Stimulated activated CD8-positive, alpha-beta memory T cell treated with anti-CD3 and anti-CD28 coated beads, Interleukin-15, amount 100 ng/mL, for 48 hours (primary cell): Measurements from ENCODE around the gene GRIK2.

Experiments used
- DNase-seq, 2 donors: peaks; one replicate each; pipeline ENCODE4 v3.0.0-alpha.2; 2020; ENCODE audit warnings: low read depth in 2 of 2

Gene GRIK2

DNA sequence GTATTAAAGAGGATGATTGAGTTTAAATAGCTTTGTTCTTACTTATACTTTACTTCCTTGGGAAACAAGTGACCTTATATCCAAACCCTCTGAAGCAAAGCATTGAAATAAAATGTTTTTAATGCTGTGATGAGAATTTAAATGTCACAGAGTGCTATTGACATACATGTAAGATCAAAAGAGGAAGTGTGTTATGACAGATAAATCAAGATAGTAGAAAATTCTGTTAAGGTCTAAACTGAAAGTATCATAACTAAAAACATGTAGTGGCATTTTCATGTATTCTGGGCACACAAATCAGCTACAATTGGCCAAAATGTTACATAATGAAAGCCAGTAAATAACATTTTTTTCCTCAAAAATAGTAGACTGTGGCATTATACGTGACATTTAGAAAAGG is 318.0 kb downstream of the GRIK2 start:
- no peak for DNase-seq

DNA sequence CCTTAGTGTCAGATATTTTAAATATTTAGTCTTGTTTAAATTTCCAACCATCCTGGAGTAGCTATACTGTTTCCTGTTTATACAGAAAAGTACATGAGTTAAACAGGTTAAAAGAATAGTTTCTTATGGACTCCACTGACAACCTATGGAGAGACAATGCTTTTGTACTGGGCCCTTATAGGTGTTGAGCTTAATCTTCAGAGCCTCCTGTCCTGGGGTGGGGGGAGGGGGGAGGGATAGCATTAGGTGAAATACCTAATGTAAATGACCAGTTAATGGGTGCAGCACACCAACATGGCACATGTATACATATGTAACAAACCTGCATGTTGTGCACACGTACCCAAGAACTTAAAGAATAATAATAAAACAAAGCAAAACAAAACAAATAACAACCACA is 322.9 kb downstream of the GRIK2 start:
- DNase-seq = no peak

DNA sequence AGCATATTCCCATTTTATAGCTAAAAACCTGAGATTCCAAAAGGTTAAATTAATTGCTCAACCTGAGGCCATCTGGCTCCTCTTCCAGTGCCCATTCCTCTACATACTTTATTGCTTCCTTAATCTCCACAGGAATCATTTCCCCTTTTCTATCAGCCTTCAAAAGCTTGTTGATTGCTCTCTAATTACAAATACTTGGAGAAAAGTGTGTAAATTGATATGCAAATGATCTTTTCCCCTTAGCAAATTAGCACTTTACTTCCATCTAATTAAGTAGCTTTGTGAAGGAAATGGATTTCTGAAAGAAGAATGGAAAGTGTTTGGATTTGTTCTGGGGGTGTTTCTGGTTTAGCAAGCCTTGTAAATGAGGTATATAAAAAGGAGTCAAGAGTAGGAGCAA is 323.3 kb downstream of the GRIK2 start:
- DNase-seq = no peak

DNA sequence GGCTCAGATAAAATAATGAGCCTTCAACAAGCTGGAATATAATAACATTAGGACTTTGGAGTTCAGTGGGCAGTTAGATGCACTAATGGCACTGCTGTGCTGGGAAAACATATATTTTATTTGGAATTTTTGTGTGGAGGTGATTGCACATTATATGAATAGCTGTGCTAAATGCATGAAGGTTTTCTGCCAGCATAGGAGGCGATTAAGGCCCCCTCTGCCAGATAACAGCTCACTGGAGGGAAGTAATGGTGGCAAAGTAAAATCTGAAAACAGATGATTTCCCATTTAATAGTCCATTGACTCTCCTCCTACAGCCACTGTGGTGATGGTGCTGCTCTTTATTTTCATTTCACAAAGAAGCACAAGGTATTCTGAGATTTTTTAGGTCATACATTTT is 326.0 kb downstream of the GRIK2 start:
- no peak for DNase-seq

DNA sequence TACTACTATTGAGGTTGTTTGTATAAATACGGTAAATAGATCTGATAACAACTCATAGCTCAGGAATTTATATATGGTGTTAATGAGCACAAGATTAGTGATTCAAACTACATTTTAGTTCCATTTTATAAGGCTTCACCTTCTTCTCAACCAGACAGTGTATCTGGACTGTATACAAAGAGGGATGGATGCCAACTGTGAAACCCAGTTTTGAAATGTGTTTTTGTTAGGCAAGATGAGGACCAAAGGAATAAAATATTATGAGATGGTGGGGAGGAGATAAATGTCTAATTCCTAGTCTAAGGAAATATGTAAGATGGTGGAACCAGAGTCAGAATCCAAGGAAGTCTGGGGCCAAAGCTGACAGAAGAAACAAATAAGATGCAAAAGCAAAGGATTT is 329.0 kb downstream of the GRIK2 start:
- no peak for DNase-seq

DNA sequence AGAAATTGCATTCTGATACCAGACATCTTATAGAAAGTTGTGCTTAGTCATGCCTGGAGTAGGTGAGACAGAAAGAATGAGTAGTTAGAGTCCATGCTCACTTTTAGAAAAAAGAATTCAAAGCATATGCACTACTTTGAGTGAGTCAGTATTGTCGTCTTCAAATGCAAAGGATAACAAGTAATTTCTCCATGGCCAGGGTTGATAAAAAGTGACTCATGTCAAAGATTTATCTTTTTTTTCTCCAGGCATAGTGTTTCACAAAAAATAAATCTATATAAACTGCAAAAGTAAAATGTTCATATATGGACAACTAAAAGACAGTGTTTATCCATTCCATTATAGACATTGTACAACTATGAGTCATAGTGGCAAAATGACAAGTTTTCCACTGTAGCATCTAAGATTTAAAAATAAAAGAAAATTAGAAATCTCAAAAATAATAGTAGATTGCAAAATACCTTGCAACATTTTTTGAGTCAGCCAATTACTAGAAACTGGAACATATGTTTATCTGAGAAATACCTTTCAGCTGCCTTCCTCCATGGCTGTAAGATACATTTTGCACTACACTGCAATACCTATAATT is 329.6 kb downstream of the GRIK2 start:
- no peak for DNase-seq

DNA sequence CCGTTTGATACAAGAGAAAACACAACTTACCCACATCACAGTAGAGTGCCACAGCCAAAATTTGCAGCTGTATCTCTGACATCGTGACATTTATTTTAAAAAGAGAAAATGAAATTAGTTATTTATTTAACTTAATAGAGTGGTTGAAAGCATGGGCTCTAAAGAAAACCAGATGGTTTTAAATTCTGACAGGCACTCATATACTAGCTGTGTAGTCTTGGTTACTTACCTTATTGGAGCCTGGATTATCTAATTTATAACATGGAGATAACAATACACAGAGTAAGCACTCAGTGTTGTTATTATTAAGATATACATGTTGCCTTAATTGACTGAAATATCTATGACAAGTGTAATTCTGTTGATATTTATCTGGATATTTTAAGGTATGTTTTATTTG is 334.9 kb downstream of the GRIK2 start:
- DNase-seq = no peak

DNA sequence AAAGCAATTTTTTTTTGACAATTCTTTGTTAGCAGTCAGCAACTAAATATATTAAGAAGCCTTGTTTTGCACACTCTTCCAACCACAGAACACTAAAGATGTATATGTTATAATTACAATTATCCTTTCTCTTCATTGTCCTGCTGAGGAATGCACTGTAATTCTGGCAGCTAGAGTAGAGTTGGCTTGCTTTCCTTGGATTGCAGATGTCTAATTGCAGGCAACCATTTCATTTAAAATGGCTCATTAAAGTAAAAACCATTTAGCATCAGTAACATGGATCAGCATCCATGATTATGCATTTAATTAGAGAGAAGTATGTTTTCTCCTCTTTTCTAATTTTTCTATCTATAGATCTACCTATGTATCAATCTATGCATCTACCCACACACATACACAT is 335.4 kb downstream of the GRIK2 start:
- DNase-seq = no peak

DNA sequence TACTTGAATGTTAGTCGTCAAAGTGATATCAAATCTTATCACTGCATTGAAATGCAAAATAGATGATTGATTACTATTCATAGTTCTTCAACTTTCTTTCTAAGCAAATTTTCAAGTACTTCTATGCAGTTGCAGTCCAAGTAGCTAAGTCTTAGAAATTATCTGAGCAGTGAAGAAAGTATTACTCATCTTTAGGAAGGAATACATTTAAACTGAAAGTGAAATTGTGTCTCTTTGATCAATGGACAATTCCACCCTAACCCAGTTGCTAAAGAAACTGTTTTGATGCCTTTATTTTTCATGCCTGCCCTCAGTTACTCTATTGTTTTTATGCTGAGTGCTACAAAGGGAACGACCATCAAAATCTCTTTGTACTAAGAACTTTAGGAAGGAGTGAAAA is 337.4 kb downstream of the GRIK2 start:
- no peak for DNase-seq

DNA sequence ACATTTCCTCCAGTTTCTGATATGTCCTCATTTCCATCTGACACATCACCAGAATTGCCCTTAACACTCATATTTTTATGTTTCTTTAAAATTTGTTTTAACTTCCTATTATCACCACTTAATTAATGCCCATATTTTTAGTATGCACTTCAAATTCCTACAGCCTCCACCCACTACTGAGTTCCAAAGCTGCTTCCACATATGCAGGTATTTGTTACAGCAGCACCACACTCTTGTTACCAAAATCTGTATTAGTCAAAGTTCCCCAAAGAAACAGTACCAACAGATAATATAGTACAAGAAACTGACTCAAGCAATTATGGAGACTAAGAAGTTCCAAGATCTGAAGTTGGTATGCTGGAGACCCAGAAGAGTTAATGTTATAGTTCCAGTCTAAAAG is 340.4 kb downstream of the GRIK2 start:
- DNase-seq = no peak

DNA sequence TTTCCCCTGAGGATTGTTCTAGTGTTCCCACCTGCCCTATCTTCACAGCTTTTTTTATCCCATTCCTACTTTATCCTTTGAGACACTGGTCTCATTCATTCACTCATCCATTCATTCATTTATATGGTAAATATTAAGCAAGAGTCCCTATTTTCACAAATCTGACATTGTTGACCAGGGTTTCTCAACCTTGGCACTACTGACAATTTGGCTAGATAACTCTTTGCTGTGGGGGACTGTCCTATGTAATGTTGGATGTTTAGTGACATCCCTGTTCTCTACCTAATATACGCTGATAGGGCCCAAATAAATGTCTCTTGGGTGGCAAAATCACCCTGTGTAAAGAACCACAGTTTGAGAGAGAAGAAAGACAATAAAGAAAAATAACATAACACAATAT is 345.0 kb downstream of the GRIK2 start:
- no peak for DNase-seq

DNA sequence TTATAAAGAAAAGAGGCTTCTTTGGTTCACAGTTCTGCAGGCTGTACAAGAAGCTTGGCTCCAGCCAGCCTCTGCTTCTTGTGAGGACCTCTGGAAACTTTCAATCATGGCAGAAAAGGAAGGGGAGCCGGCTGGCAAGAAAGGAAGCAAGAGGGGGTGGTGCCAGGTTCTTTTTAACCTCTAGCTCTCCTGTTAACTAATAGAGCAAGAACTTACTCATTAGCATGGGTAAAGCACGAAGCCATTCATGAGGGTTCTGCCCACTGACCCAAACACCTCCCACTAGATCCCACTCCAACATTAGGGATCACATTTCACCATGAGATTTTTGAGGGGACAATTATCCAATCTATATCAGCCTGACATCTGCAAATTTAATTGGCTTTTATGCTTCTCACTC is 347.1 kb downstream of the GRIK2 start:
- DNase-seq = no peak

DNA sequence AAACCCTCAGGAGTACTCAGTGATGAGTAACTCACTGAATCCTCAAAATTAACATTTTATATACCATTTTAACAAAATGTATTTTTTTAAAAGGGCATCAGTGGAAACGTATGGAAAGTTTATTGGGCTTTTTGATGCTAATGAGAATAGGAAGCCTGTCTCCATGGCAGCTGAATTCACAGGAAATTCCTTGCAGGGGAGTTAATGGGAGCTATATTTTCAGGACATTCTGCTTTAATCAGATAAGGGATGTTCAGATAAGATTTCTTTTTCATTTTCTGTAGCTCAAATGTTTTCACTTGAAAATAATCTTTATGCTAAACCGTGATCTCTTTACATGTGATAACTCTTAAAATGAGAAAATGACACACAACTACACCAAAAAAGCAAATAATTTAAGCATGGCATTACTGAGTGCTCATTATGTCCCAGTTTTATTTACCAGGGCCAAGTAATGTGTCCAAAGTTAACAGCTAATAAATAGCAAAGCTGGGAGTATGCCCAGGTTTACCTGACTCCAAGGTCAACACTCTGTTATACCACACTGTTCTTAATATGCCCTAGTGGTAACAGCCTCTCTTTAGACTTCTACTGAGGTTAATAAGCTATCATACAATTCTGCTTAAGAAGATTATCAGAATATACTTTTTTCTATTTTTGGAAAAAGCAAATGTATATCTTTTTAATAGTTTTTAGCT is 348.1 kb downstream of the GRIK2 start:
- DNase-seq = no peak

DNA sequence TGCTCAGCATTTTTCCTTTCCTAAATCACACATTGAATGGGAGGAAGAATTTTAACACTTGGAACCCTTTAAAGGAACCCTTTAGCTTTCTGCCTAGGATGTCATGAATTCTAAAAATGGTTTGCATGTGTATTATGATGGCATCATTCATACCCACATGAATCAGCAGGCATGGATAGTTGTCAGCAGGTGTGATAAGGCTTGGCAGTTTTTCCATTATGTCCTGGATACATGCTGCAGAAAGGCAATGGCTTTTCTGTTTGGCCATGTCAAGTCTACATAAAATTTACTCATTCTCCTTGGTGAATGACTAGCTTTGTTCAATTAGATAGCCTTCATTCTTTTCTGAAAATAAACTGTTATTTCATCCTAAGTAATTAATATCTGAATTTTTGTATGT is 353.7 kb downstream of the GRIK2 start:
- DNase-seq = no peak

DNA sequence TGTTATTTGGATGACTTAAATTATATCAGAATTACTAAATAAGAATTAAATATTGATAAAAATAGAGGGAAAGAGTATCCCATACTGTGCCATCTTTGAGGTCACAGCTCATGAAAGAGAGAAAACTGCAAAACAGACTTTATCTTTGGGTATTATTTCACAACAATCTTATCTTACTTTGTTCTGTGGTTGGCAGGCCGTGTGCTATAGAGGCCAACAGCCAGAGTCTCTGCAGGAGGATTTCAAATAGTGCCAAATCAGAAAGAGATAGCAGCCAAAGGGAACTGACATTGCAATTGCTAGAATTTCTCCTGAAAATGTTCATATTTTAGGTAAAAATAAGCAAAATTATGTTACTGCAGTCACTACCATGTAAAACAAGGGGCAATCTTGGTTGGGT is 354.2 kb downstream of the GRIK2 start:
- DNase-seq = no peak

DNA sequence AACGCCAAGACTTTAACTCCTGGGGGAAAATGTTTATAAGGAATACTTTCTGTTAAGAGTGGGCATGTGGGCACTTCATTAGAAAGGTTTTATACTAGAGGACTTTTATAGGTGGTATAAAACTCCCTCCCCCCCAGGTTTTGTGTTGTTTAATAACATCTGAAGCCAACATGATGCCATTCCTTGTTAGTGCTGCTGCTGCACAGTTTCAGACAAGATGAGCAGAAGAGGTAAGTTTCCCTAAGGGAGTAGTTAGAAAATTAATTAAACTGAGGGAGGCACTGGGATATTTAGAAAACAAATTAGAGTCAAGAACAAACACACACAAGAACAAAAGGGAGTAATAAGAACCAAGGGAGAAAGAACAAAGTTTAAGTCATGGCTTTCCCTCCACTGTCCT is 362.4 kb downstream of the GRIK2 start:
- no peak for DNase-seq

DNA sequence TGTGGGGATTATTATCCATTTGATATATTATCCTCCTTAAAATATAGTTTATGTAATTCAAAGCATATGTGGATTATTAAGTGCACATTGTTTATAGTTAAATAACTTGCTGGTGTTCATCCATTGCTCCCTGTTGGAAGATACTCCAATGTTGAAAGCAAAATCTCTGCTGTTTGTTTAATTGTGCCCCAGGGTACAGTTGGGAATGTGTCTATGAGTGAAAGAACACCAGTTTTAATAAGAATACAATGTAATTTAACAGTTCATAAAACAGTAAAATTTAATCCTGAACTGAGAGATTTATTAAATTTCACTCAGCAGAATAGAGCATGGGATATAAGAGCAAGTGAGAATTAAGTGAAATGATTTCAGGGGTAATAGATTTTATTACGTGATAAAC is 364.9 kb downstream of the GRIK2 start:
- no peak for DNase-seq

DNA sequence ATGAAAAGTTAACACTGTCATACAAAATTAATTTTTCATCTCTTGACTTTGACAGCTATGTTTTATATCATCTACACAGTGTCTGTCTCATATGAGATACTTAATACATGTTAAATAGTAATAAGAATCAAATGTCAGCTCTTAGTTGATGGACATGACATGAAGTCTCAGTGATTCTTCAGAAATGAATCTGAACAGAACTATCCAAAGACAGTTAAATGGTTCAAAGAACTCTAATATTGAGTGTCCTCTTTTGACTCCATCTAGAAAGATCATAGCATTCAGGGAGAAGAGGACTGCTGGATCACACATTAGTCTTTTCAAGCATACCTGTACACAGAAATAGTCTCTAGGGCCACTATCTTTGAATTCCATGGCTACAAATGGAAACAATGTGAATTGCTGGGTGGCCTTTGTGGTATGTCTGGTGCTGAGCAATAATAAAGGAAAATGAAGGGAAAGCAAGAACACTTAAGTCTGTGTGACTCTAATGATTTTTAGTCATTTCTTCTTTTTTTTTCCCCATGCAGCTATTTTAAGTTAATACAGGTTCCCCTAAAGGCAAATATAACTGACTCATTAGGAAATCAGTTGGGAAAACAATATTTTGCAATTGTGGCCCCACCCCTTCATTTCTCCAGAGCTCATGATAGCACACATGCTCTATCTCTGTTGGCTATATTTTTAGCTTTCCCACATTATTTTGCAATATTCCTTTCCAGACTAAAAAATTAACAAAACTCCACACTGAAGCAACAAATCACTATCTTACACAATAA is 367.5 kb downstream of the GRIK2 start:
- no peak for DNase-seq

DNA sequence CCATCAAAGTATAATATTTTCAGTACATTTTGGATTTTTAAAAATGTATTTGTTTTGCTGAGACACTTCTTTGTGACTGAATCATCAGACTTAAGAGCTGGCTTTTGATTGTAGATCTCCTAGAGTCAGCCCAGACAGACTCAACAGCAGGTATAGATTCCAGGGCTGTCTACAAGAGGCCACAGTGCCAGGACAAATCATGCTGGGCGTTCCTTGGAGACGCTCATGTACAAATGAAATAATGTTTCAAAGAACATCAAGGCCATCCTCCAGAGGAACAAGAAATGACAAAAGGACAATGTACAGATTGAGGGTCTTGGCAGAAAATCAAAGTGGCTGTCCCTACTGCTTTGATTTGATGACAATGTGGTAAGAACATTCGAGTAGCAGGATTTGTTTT is 369.3 kb downstream of the GRIK2 start:
- DNase-seq = no peak

DNA sequence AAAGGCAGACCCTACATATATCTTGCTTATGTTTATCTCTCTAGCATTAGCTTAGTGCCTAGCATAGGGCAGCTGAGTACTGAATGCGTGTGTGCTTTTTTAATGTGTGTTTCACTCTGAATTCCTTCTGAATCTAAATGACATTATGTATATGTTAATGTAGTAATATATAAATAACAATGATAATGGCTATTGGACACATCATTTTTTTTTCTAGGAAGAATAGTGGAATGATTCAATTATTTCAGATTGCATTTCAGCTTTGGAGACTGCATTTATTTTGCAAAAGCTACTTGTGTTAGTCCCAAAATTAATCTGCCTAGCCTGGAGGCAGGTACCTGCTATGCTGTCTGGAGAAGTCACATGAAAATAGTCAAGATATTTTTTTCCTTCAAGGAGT is 371.8 kb downstream of the GRIK2 start:
- DNase-seq = no peak

DNA sequence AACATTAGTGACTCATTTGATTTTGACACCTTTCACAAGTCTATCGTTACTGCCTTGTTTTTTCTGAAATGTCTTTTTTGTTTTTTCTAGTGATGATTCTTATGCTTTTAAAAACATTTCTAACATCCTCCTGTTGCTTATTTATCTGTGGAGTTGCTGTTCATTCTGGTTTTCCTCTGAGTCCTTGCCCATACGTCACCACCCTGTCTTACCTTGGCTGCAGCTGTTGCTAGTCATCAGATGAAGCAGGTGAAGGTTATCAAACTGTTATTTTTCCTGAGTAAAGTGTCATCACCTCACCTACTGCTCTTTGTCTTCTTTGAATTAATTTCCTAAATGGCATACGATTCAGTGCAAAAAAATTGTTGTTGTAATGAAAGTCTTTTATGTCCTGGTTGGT is 376.6 kb downstream of the GRIK2 start:
- no peak for DNase-seq

DNA sequence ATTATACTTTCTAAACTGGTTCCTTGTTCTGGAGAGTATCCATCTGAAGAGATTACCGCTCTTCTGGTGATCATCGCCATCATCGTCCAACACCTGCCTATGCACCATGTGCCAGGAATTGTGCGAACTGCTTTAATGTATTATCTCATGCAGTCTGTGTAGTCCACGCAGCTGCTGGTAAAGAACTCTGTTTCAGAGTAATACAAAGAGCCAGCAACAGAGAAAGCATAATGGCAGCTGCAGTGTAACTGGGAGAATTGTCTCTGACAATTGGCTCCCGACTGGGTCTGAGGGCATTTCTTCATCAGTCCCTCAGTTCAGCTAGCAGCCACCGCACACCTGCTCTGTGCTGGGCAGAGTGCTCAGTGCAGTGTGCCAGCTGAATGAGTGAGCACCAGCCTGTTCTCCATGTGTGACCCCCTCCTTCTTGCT is 383.4 kb downstream of the GRIK2 start:
- DNase-seq = no peak

DNA sequence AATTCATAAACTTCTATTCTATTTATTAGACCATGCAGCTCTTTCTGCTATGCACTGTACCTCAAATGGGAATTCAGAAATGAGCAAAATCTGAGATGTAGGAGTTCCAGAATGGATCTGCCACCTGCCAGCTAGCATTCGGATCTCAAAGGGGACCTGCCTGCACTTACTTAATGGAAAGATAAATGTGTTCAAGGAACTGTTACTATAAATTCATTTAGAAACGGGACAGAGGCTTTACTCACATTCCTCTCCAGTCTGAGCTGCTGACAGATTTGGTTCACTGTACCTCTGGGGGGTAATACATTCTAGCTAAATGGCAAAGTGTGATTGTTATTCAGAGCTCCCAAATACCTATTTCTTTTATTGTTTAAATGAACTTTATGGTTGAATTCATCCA is 384.1 kb downstream of the GRIK2 start:
- no peak for DNase-seq
